ENCODE measurements around the gene RAB3IP.

GRCh38 chr12:69694123-69694522 is 44.5 kb upstream of the RAB3IP start:
- TF ChIP-seq CTCF (IDR thresholded peaks at IDR 0.05; ENCODE audit: borderline replicate concordance, extremely low read depth, low read length, poor library complexity, severe bottlenecking) (no peak), EZH2 (IDR thresholded peaks at IDR 0.05; ENCODE audit: borderline replicate concordance, low read depth, low read length, severe bottlenecking) (no peak)
